Common myeloid progenitor, CD34-positive (primary cell): ENCODE results near the gene FCF1. TPM values are rescaled to one million over a fixed set of nuclear protein-coding genes. Genes with fewer than 3 reads are reported as not detected.
A peak's percentile ranks its signal among the peaks of the same experiment; 100 is the strongest.

Source experiments
- CTCF ChIA-PET: fragments of 350-600 bp; sonication (Branson Sonifier 250); formaldehyde crosslinking; loops from one replicate; lab custom pipeline; 2021; ENCODE audit warnings: antibody characterized with exemption; lab: Charles Lee
- POLR2A ChIA-PET: fragments of 350-600 bp; sonication (Branson Sonifier 250); formaldehyde crosslinking; loops from one replicate; lab custom pipeline; 2021; ENCODE audit warnings: antibody characterized with exemption; lab: Charles Lee
- DNase-seq, 3 donors: peaks; one replicate each; pipeline versions ENCODE4 v3.0.0 to v3.0.0-alpha.2; 2013
- H3K27ac ChIP-seq, 2 experiments: 1 replicate in 1 of 2; 2 replicates in 1 of 2; pipeline ENCODE4 v1.7.0; 2013; ENCODE audit warnings: inconsistent platforms in 2 of 2, low read length in 2 of 2, mild to moderate bottlenecking in 2 of 2, low read depth in 1 of 2, moderate library complexity in 1 of 2; ENCODE audit not compliant: severe bottlenecking in 2 of 2, insufficient read depth in 1 of 2, poor library complexity in 1 of 2
- H3K27me3 ChIP-seq, 5 experiments: replicated peaks in 2 of 5; 1 replicate in 3 of 5; 2 replicates in 2 of 5; pipeline versions ENCODE4 v1.6.1 to v1.7.0; 2013; ENCODE audit warnings: low read length in 4 of 5, mild to moderate bottlenecking in 2 of 5, moderate library complexity in 2 of 5, inconsistent platforms in 1 of 5; ENCODE audit not compliant: insufficient read depth in 5 of 5, control insufficient read depth in 4 of 5
- H3K36me3 ChIP-seq, 4 experiments: 1 replicate in 2 of 4; 2 replicates in 2 of 4; pipeline versions ENCODE4 v1.6.1 to v1.7.0; 2013; ENCODE audit warnings: low read length in 3 of 4, control low read depth in 1 of 4, mild to moderate bottlenecking in 1 of 4; ENCODE audit not compliant: control insufficient read depth in 4 of 4, insufficient read depth in 4 of 4
- H3K4me1 ChIP-seq, 4 experiments: 1 replicate in 3 of 4; 2 replicates in 1 of 4; pipeline versions ENCODE4 v1.6.1 to v1.7.1; 2013; ENCODE audit warnings: low read length in 3 of 4, mild to moderate bottlenecking in 3 of 4, control low read depth in 1 of 4, inconsistent platforms in 1 of 4, moderate library complexity in 1 of 4; ENCODE audit not compliant: control insufficient read depth in 4 of 4, insufficient read depth in 4 of 4; ENCODE audit errors: control extremely low read depth in 1 of 4
- H3K4me3 ChIP-seq, 7 experiments: 1 replicate in 4 of 7; 2 replicates in 3 of 7; pipeline versions ENCODE4 v1.5.1 to v1.7.0; 2013; ENCODE audit warnings: mild to moderate bottlenecking in 7 of 7, low read length in 6 of 7, moderate library complexity in 6 of 7, inconsistent platforms in 2 of 7, low read depth in 2 of 7, control low read depth in 1 of 7; ENCODE audit not compliant: insufficient read depth in 4 of 7, control insufficient read depth in 1 of 7; ENCODE audit errors: extremely low read depth in 1 of 7
- H3K9me3 ChIP-seq, 5 experiments: 1 replicate in 4 of 5; 2 replicates in 1 of 5; pipeline versions ENCODE4 v1.6.1 to v1.7.1; 2013; ENCODE audit warnings: low read length in 4 of 5, mild to moderate bottlenecking in 2 of 5, inconsistent platforms in 1 of 5, low read depth in 1 of 5, moderate library complexity in 1 of 5; ENCODE audit not compliant: control insufficient read depth in 4 of 5, insufficient read depth in 2 of 5; ENCODE audit errors: control extremely low read depth in 1 of 5
- WGBS: methylation state at CpG from one replicate; pipeline ENCODE4 v1.1.5; 2013; ENCODE audit not compliant: insufficient coverage; 5-methylcytosine and 5-hydroxymethylcytosine counted together
- polyA plus RNA-seq: library from polyadenylated mRNA; unstranded; fragments of 120-200 nt; gene quantifications from one replicate; pipeline ENCODE4 v1.2.1, GENCODE V29; 2013

FCF1 gene
- 50.5 TPM for polyA plus RNA-seq

DNA sequence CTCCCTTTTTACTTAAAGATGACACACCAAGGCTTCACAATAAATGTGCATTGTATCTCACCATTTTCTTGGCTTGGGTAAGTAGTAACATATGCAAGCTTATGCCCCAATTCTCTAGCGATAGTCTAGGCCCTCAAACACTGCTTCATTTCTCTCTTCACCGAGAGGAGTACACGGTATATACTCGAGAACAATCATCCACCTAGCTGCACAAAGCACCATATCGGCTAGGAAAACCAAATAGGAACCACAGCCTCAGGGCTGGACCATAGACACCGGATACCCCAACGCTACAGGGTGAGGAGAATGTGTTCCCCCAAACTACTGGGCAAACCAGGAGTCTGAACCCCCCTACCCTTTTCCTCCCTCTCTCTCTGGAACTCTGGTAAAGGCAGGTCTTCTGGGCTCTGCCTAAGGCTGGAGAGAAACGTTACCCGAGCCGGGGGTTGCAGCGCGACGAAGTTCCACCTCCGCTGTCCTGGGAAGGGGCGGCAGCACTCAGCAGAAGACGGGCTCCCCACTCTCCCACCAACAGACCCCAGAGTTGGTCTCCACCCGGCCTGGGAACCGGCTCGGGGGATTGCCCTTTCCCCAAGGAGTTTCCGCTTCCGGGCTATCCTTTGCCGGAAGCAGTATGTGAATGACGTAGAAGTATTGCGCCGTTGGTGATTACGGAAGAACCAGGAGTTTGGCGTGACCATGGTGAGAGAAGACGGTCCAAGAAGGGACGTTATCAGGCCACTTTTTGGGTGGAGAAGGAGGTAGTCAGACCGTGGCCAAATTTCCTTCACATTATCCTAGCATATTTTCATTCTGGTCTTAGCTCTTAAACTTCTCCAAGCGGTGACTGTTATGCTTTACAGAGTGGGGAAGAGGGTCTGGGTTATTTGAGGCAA, at the start of gene FCF1, which contains the start of gene AREL1:
TSS of gene FCF1 (plus strand) at position 646 of the 896 bp plus-strand sequence. CDS start at position 700, 54 bp downstream.
TSS of gene AREL1 (minus strand) at position 582 of the 896 bp plus-strand sequence. CDS start 27,465 bp downstream, outside the sequence.
- 0% methylated on average over 15 of the region's 31 CpGs for WGBS
- Histone ChIP-seq H3K27me3 (no peaks in the 10 kb centered on the region), H3K36me3 (peaks cover 2 to 26% (median 16%) of the 10 kb centered on the region in 4 experiments), H3K4me1 (peaks cover 10 to 19% (median 18%) of the 10 kb centered on the region in 4 experiments), H3K4me3 (peak within 1 kb of the TSS; percentile 82 to 99 (median 91)), H3K27ac (peak within 1 kb of the TSS; percentile 92 to 96), H3K9me3 (no peaks in the 10 kb centered on the region)
- CTCF ChIA-PET = interaction anchor here (1.0 kb wide), 1 partner anchor 50 kb away, joined by 4 read pairs; the partner anchor contains the start of gene YLPM1
- peak; percentile 93 to 94 (median 94) for DNase-seq
- POLR2A ChIA-PET = no interaction called here

- CTCF ChIA-PET = interaction anchor here (1.0 to 2.0 kb wide), 4 partner anchors 9 to 20 kb away, joined by 3 to 5 read pairs (median 4); no protein-coding TSS in a partner anchor
- H3K4me1 ChIP-seq = peaks cover 2 to 12% (median 10%) of the 10 kb centered on the region in 4 experiments
- POLR2A ChIA-PET = no interaction called here
- H3K36me3 ChIP-seq = peaks cover 21 to 76% (median 55%) of the 10 kb centered on the region in 4 experiments
- WGBS = 97% methylated on average over 7 of the region's 7 CpGs
- no peak for DNase-seq
- H3K9me3 ChIP-seq = no peaks in the 10 kb centered on the region
- H3K4me3 ChIP-seq = no peak overlapping the region
- H3K27me3 ChIP-seq = no peaks in the 10 kb centered on the region
- no peak overlapping the region for H3K27ac ChIP-seq
These were observed 49.1 kb upstream of the FCF1 start for GRCh38 chr14:74663884-74664283.

DNA sequence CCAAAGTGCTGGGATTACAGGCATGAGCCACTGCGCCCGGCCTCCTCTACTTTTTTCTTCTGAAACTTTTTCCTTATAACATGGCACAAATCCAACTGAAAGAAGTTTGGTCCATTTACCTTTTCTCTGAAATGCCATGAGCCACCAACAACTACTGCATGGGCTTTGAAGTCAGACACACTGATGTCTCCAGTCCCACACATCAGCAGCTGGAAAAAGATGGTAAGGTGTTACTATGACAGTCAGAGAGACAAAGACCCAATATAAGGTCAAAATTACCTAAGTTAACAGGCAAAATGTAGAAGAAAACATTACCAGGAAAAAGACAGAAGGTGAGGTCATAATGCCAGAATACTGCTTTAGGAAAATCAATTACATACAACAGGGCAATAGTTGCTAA, 48.2 kb upstream of the FCF1 start:
- Histone ChIP-seq H3K27me3 (no peaks in the 10 kb centered on the region), H3K36me3 (peaks cover 25 to 81% (median 58%) of the 10 kb centered on the region in 4 experiments), H3K27ac (no peak overlapping the region), H3K9me3 (no peaks in the 10 kb centered on the region), H3K4me1 (peaks cover 2 to 12% (median 10%) of the 10 kb centered on the region in 4 experiments), H3K4me3 (no peak overlapping the region)
- ChIA-PET POLR2A (no interaction called here), CTCF (interaction anchor here (1.2 to 2.0 kb wide), 3 partner anchors 8 to 55 kb away, joined by 3 to 7 read pairs (median 4); partner anchors contain the start of gene LTBP2)
- no peak for DNase-seq
- 83% methylated on average over 2 of the region's 2 CpGs for whole genome bisulfite sequencing

- Histone ChIP-seq H3K4me1 (peaks cover 2 to 12% (median 10%) of the 10 kb centered on the region in 4 experiments), H3K36me3 (peaks cover 32 to 78% (median 57%) of the 10 kb centered on the region in 4 experiments), H3K4me3 (no peak overlapping the region), H3K27ac (no peak overlapping the region), H3K9me3 (no peaks in the 10 kb centered on the region), H3K27me3 (no peaks in the 10 kb centered on the region)
- DNase-seq = no peak
- POLR2A ChIA-PET = interaction anchor here (0.6 kb wide), 1 partner anchor 95 kb away, joined by 3 read pairs; no protein-coding TSS in a partner anchor
- WGBS = no CpG with 5 or more reads among the region's 1 CpG
- CTCF ChIA-PET = interaction anchor here (0.8 to 2.0 kb wide), 6 partner anchors 12 to 62 kb away, joined by 3 to 6 read pairs (median 5); no protein-coding TSS in a partner anchor
These were observed 45.2 kb upstream of the FCF1 start for GRCh38 chr14:74667758-74668157.

DNA sequence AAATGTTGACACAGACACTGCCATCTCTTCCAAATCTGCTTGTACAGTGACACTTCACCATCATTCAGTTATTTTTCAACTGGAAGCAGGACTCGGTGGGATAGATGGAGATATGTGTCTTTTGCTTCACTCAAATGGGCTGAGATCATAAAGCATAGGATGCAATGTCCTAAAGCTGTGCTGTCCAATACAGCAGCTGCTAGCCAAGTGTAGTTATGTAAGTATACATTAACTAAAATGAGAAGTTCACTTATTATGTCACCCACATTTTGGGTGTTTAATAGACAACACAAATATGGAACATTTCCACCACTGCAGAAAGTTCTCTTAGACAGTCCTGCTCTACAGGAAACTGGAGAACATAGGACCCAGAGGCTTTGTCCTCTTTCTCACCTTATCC, 43.7 kb upstream of the FCF1 start:
- no peak overlapping the region for H3K27ac ChIP-seq
- no peaks in the 10 kb centered on the region for H3K9me3 ChIP-seq
- H3K36me3 ChIP-seq = peaks cover 32 to 78% (median 53%) of the 10 kb centered on the region in 4 experiments
- WGBS = no CpG with 5 or more reads among the region's 1 CpG
- ChIA-PET CTCF (no interaction called here), POLR2A (no interaction called here)
- no peak overlapping the region for H3K4me3 ChIP-seq
- H3K27me3 ChIP-seq = no peaks in the 10 kb centered on the region
- DNase-seq = no peak
- H3K4me1 ChIP-seq = peaks cover 2 to 12% (median 10%) of the 10 kb centered on the region in 4 experiments

GRCh38 chr14:74669846-74670245, 43.1 kb upstream of the FCF1 start:
- no peak overlapping the region for H3K27ac ChIP-seq
- CTCF ChIA-PET = no interaction called here
- peaks cover 32 to 77% (median 52%) of the 10 kb centered on the region in 4 experiments for H3K36me3 ChIP-seq
- DNase-seq = no peak
- H3K4me3 ChIP-seq = no peak overlapping the region
- POLR2A ChIA-PET = no interaction called here
- 99% methylated on average over 10 of the region's 10 CpGs for WGBS
- H3K9me3 ChIP-seq = no peaks in the 10 kb centered on the region
- H3K4me1 ChIP-seq = peaks cover 2 to 12% (median 10%) of the 10 kb centered on the region in 4 experiments
- no peaks in the 10 kb centered on the region for H3K27me3 ChIP-seq
